ENCODE measurements around the gene CYB561.
A peak's percentile ranks its signal among the peaks of the same experiment; 100 is the strongest.

CYB561 gene

GRCh38 chr17:63445954-63446752 is at the start of gene CYB561:
Gene CYB561 (minus strand): TSS chr17:63446306. CDS start chr17:63437547, 8,759 bp downstream.
- DNase-seq = peak; percentile 83

GRCh38 chr17:63495491-63495890 is 49.4 kb upstream of the CYB561 start:
- DNase-seq = no peak

DNA sequence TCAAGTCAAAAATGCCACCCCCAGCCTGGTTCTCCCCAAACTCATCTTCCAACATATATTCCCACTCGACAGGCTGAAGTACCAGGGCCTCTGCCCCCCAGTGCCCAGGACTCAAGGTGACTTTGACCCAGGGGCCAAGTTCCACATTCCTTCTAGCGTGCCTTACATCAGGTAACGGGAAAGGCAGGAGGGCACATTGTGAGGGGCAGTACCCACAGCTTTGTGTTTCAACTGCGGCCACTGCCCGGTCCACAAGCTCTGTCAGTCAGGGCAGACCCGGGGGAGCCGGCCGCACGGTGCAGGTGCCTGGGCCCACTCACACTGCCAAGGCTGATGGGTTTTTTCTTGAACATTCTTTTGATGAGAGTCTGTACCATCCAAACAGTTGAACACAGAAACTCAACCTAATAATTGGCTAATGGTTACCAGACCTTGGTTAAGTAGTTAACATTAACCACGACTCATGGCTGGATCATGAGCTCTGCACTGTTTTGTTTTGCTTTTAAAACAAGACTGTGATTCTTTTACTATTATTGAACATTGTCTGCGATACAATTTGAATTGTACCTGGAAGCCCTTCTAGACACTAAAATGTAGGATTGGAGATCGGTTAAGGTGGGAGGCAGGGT is 48.3 kb upstream of the CYB561 start:
- no peak for DNase-seq

GRCh38 chr17:63493411-63493810 is 47.3 kb upstream of the CYB561 start:
- DNase-seq = no peak

- DNase-seq = no peak
Measured at GRCh38 chr17:63492940-63493339, 46.8 kb upstream of the CYB561 start.

DNA sequence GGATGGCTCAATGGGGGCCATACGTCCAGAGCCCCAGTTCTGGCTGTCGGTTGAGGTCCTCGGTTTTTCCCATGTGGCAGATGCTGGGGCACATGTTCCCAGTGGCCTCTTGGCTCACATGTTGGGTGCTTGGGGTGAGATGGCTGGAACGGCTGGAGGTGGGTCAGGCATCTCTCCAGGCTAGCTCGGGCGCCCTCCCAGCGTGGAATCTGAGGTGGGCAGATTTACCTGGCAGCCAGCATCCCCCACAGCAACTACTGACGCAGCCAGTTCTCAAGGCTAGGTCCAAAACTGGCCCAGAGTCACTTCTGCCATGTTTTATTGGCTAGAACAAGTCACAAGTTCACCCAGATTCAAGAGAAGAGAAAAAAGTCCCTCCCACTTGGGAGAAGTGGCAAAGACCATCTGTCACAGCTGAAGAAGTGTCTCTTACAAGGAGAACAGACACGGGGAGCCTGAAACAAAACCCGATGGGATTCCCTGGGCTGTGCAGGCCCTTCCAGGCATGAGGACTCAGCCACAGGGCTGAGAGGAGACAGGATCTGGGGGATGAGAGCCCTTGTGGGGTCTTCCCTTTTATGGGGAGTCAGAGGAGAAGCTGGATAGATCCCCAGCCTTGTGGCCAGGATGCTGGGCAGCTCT is 46.0 kb upstream of the CYB561 start:
- no peak for DNase-seq

- DNase-seq = no peak
Measured at GRCh38 chr17:63491413-63491812, 45.3 kb upstream of the CYB561 start.

GRCh38 chr17:63490858-63491400 is 44.8 kb upstream of the CYB561 start:
- DNase-seq = no peak

- DNase-seq = no peak
Measured at GRCh38 chr17:63490329-63490728, 44.2 kb upstream of the CYB561 start.

DNA sequence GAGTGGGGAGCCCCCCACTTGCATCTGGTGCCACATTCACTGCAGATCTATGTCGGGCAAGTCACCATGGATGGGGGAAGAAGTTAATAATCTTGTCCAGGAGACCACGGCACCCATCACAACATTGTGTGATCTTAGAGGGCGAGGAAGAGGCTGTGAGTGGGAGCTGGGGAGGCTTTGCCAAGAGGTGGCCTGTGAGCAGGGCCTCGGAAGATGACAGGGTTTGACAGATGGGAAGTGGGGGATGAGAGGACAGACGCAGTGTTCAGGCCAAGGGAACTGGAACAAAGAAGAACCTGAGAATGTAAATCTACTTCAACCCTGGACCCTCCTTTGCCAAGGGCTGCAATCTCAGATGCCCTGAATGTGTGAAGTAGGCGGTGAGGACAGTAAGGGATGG is 43.2 kb upstream of the CYB561 start:
- DNase-seq = no peak

DNA sequence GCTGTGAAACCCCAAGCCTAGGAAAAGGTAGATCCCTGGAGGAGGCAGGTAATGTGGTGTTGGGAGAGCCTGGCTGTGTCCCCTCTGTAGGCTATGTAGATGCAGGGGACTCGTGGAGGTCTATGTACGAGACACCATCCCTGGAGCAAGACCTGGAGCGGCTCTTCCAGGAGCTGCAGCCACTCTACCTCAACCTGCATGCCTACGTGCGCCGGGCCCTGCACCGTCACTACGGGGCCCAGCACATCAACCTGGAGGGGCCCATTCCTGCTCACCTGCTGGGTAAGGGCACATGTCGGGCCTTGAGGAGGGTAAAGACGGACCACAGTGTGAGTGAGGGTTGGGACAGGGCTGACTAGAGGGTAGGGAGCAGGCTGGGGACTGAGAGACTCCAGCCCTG is 42.7 kb upstream of the CYB561 start:
- DNase-seq = no peak

DNA sequence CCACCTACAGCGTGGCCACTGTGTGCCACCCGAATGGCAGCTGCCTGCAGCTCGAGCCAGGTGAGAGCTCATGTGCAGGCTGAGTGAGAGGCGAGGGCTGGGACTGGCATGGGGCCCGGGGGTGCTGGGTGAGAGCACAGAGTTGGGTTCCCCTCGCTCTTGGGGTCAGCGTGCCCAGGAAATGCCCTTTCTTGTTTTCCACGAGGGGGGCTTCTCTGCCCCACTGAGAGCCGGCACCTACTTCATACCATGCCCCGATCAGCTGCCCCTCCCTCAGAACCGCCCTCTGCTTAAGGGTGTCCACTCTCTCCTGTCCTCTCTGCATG is 40.9 kb upstream of the CYB561 start:
- DNase-seq = no peak

DNA sequence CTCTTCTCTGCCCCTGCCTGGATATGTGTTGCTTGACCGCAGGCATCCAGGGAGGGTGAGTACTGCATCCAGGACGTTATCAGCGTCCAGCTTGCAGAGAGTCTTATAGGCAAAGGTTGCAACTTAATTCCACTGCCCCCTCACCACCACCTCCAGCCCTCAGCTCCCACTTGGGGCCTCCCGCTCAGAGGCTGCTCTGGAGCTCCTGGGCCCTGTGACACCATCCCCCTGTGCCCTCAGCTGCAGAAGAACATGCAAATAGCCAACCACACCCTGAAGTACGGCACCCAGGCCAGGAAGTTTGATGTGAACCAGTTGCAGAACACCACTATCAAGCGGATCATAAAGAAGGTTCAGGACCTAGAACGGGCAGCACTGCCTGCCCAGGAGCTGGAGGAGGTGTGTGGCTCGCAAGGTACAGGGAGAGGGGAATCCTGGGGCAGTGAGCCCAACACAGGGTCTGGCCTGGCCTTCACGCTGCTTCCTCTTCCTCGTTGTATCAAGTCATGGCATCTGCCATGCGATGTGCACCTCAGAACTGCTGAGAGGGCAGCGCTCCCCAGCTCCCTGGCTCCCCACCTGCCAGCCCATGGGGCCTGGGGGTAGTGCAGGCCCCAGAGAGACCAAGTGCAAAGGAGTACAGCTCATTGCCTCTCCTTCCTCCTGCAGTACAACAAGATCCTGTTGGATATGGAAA is 40.4 kb upstream of the CYB561 start:
- DNase-seq = no peak

GRCh38 chr17:63483655-63484575 is 37.8 kb upstream of the CYB561 start:
- no peak for DNase-seq

GRCh38 chr17:63483038-63483437 is 36.9 kb upstream of the CYB561 start:
- no peak for DNase-seq

DNA sequence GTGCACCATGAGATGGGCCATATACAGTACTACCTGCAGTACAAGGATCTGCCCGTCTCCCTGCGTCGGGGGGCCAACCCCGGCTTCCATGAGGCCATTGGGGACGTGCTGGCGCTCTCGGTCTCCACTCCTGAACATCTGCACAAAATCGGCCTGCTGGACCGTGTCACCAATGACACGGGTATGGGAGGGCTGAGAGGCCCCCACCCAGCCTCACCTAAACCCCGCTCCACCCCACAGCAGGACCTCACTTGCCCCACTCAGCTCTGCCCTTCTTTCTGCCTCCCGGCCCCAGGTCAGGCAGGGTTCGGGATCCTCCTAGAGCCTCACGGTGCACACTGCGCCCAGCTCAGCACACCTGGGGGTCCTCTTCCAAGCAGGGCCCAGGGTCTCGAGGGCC is 36.4 kb upstream of the CYB561 start:
- no peak for DNase-seq

GRCh38 chr17:63481488-63481870 is 35.4 kb upstream of the CYB561 start:
- no peak for DNase-seq

GRCh38 chr17:63480826-63481487 is 34.9 kb upstream of the CYB561 start:
- no peak for DNase-seq

GRCh38 chr17:63480192-63480784 is 34.2 kb upstream of the CYB561 start:
- no peak for DNase-seq

DNA sequence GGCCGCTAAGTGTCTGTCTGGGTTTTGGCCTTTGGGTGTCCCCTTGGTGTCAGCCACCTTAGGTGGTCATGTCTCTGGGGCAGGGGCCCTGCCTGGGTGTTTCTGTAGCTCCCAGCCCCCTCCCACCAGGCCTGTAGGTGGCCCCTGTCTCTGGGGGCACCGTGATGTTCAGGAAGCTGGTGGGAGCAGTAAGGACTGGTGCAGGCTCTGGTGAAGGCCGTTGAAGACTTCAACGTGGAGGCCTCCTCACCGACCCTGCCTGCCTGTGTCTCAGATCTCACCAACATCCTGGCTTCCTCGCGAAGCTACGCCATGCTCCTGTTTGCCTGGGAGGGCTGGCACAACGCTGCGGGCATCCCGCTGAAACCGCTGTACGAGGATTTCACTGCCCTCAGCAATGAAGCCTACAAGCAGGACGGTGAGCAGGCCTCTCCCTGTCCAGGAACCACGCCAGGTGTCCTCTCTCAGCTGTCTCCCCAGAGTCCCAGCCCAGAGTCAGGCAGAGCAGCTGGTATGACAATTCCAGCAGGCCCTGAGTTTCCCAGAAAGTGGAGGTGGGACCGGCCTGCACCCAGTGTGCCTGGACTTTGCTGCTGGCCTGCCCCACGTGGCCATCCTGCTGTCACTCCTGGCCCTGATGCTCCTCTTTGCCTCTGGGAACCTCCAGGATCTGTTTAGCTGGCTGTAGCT is 33.5 kb upstream of the CYB561 start:
- DNase-seq = no peak

Measured in CD4-positive, alpha-beta T cell treated with Interleukin-15 for 1 hour (primary cell).